H9 (cell line): ENCODE results near the gene ABCB6. TPM values are rescaled to one million over a fixed set of nuclear protein-coding genes. Genes with fewer than 3 reads are reported as not detected.

Experiments
- DNase-seq: peaks from one replicate; pipeline ENCODE4 v3.0.0-alpha.2; 2017
- H2AFZ ChIP-seq: one replicate; pipeline ENCODE4 v1.6.1; 2013; ENCODE audit warnings: mild to moderate bottlenecking, low read length, control low read depth, moderate library complexity
- H2AK5ac ChIP-seq: 2 replicates; pipeline ENCODE4 v1.6.1; 2013; ENCODE audit warnings: low read length, control low read depth, mixed read lengths; ENCODE audit not compliant: insufficient read length
- H2BK120ac ChIP-seq: one replicate; pipeline ENCODE4 v1.6.1; 2013; ENCODE audit warnings: low read depth, mild to moderate bottlenecking, low read length, control low read depth, inconsistent platforms; ENCODE audit not compliant: poor library complexity, severe bottlenecking
- H2BK12ac ChIP-seq: 2 replicates; pipeline ENCODE4 v1.6.1; 2013; ENCODE audit warnings: low read length, control low read depth, mixed read lengths, low read depth; ENCODE audit not compliant: insufficient read length
- H2BK15ac ChIP-seq: 2 replicates; pipeline ENCODE4 v1.6.1; 2013; ENCODE audit warnings: low read depth, low read length, control low read depth
- H2BK20ac ChIP-seq: one replicate; pipeline ENCODE4 v1.6.1; 2013; ENCODE audit warnings: low read depth, mild to moderate bottlenecking, low read length, control low read depth, inconsistent platforms; ENCODE audit not compliant: poor library complexity, severe bottlenecking
- H2BK5ac ChIP-seq: 2 replicates; pipeline ENCODE4 v1.6.1; 2013; ENCODE audit warnings: low read length, control low read depth, mixed read lengths; ENCODE audit not compliant: insufficient read length
- H3K14ac ChIP-seq: 2 replicates; pipeline ENCODE4 v1.6.1; 2013; ENCODE audit warnings: low read length, control low read depth; ENCODE audit not compliant: insufficient read depth
- H3K18ac ChIP-seq: 2 replicates; pipeline ENCODE4 v1.6.1; 2013; ENCODE audit warnings: low read depth, mild to moderate bottlenecking, mixed read lengths, low read length, control low read depth; ENCODE audit not compliant: insufficient read length
- H3K23ac ChIP-seq: 2 replicates; pipeline ENCODE4 v1.6.1; 2013; ENCODE audit warnings: low read length, control low read depth, mixed read lengths, low read depth; ENCODE audit not compliant: insufficient read length
- H3K23me2 ChIP-seq: 2 replicates; pipeline ENCODE4 v1.6.1; 2013; ENCODE audit warnings: low read depth, mild to moderate bottlenecking, mixed read lengths, low read length, control low read depth; ENCODE audit not compliant: insufficient read length, poor library complexity, severe bottlenecking
- H3K27ac ChIP-seq: 2 replicates; pipeline ENCODE4 v1.5.1; 2013; ENCODE audit warnings: low read length, control low read depth, mixed read lengths, low read depth; ENCODE audit not compliant: insufficient read length
- H3K27me3 ChIP-seq: 2 replicates; pipeline ENCODE4 v1.6.1; 2013; ENCODE audit warnings: low read length, control low read depth, inconsistent platforms; ENCODE audit not compliant: insufficient read depth
- H3K4ac ChIP-seq: 2 replicates; pipeline ENCODE4 v1.6.1; 2013; ENCODE audit warnings: low read depth, mild to moderate bottlenecking, control low read depth, inconsistent platforms, low read length, moderate library complexity
- H3K4me1 ChIP-seq: 2 replicates; pipeline ENCODE4 v1.6.1; 2013; ENCODE audit warnings: low read length, control low read depth, inconsistent platforms; ENCODE audit not compliant: insufficient read depth
- H3K4me2 ChIP-seq: 2 replicates; pipeline ENCODE4 v1.6.1; 2013; ENCODE audit warnings: low read length, control low read depth, mixed read lengths; ENCODE audit not compliant: insufficient read length, insufficient read depth
- H3K56ac ChIP-seq: 2 replicates; pipeline ENCODE4 v1.6.1; 2013; ENCODE audit warnings: low read depth, mild to moderate bottlenecking, mixed read lengths, low read length, control low read depth; ENCODE audit not compliant: insufficient read length
- H3K79me1 ChIP-seq: 2 replicates; pipeline ENCODE4 v1.6.1; 2013; ENCODE audit warnings: low read depth, mild to moderate bottlenecking, moderate library complexity, low read length, control low read depth, inconsistent platforms; ENCODE audit not compliant: insufficient read depth, poor library complexity, severe bottlenecking
- H3K79me2 ChIP-seq: 2 replicates; pipeline ENCODE4 v1.6.1; 2013; ENCODE audit warnings: low read length, control low read depth, inconsistent platforms; ENCODE audit not compliant: insufficient read depth
- H3K9ac ChIP-seq: 2 replicates; pipeline ENCODE4 v1.6.1; 2013; ENCODE audit warnings: low read length, control low read depth, mixed read lengths; ENCODE audit not compliant: insufficient read length; ENCODE audit errors: extremely low read depth
- H3K9me3 ChIP-seq: one replicate; pipeline ENCODE4 v1.6.1; 2013; ENCODE audit warnings: low read depth, low read length, inconsistent platforms; ENCODE audit not compliant: control insufficient read depth
- H3T11ph ChIP-seq: one replicate; pipeline ENCODE4 v1.6.1; 2013; ENCODE audit warnings: mild to moderate bottlenecking, low read length, control low read depth, inconsistent platforms
- H4K20me1 ChIP-seq: one replicate; pipeline ENCODE4 v1.6.1; 2013; ENCODE audit not compliant: control insufficient read depth, insufficient read length, insufficient read depth
- H4K5ac ChIP-seq: 2 replicates; pipeline ENCODE4 v1.6.1; 2013; ENCODE audit warnings: low read depth, mild to moderate bottlenecking, mixed read lengths, low read length, control low read depth; ENCODE audit not compliant: insufficient read length
- H4K8ac ChIP-seq: replicated peaks from 2 replicates; pipeline ENCODE4 v1.6.1; 2013; ENCODE audit warnings: low read length, control low read depth, mixed read lengths, low read depth; ENCODE audit not compliant: insufficient read length
- H4K91ac ChIP-seq: 2 replicates; pipeline ENCODE4 v1.6.1; 2013; ENCODE audit warnings: low read depth, mild to moderate bottlenecking, moderate library complexity, mixed read lengths, low read length, control low read depth; ENCODE audit not compliant: insufficient read length
- H3K27ac Mint-ChIP-seq, 3 experiments: 2 replicates in 2 of 3; 3 replicates in 1 of 3; pipeline ENCODE4 v1.8.0; 2020 to 2021; ENCODE audit warnings: mixed read lengths in 3 of 3, mild to moderate bottlenecking in 1 of 3, moderate library complexity in 1 of 3
- H3K27me3 Mint-ChIP-seq: 2 replicates; pipeline ENCODE4 v1.8.0; 2021; ENCODE audit warnings: low read depth, mild to moderate bottlenecking, moderate library complexity, mixed read lengths
- H3K36me3 Mint-ChIP-seq, 3 experiments: 2 replicates in 2 of 3; 3 replicates in 1 of 3; pipeline ENCODE4 v1.8.0; 2020 to 2021; ENCODE audit warnings: low read depth in 3 of 3, mixed read lengths in 3 of 3; ENCODE audit not compliant: insufficient read depth in 1 of 3
- H3K4me1 Mint-ChIP-seq, 2 experiments: 2 replicates each; pipeline ENCODE4 v1.8.0; 2020; ENCODE audit warnings: mixed read lengths in 2 of 2
- H3K4me3 Mint-ChIP-seq, 2 experiments: 2 replicates in 1 of 2; 3 replicates in 1 of 2; pipeline ENCODE4 v1.8.0; 2020 to 2021; ENCODE audit warnings: mild to moderate bottlenecking in 2 of 2, mixed read lengths in 2 of 2, moderate library complexity in 1 of 2
- H3K9me3 Mint-ChIP-seq, 2 experiments: 2 replicates in 1 of 2; 3 replicates in 1 of 2; pipeline ENCODE4 v1.8.0; 2020; ENCODE audit warnings: mild to moderate bottlenecking in 2 of 2, mixed read lengths in 2 of 2, moderate library complexity in 1 of 2
- CTCF ChIP-seq: fragments of 200-600 bp; sonication (generic); conservative IDR thresholded peaks from 3 replicates; pipeline ENCODE4 v1.8.0; 2021; ENCODE audit warnings: antibody characterized with exemption, mild to moderate bottlenecking
- WGBS: extraction: QIAGEN DNeasy Blood & Tissue Kit; methylation state at CpG from one replicate; pipeline ENCODE4 v1.1.7; 2013; ENCODE audit warnings: missing lambda C conversion rate, low lambda C conversion rate, mixed read lengths; ENCODE audit not compliant: insufficient read length; ENCODE audit errors: extremely low coverage; 5-methylcytosine and 5-hydroxymethylcytosine counted together
- total RNA-seq: library from RNA; stranded (reverse); gene quantifications from 2 replicates; pipeline ENCODE4 v1.2.1, GENCODE V29; 2021

The ABCB6 gene
- total RNA-seq, 1 experiment from 2014 or later: 46.4 TPM

DNA sequence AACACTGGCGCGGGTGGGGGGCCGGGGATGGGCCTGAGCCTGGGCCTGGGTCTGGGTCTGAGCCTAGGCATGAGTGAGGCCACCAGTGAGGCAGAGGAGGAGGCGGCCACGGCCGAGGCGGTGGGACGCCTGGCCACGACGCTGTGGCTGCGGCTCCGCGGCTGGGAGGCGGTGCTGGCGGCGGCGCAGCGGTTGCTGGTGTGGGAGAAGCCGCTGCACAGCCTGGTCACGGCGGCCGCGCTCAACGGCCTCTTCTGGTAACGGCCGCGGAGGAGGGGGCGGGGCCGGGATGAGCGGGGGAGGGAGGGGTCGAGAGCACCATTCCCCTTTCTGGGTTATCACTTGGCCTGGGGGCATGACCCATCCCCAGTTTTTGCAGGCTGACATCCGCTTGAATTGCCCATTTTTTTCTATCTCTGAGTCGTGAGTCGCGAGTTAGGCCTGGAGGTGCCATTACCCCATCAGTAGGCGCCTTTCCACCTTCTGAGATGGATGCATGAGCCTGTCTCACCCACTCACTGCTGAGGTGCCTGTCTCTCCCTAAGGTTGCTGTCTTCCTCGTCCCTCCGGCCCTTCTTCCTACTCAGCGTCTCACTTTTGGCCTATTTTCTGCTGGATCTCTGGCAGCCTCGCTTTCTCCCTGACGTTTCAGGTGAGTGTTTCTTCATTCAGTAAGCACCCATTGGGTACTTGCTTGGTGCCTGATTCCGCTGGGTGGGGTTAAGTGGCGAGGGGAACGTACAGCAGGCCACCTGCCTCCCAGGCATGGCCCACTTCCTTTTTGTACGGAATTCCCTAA is 40.2 kb downstream of the ABCB6 start:
- Mint-ChIP-seq H3K4me3 (peak overlapping the region; percentile 83 to 90), H3K27me3 (no peaks in the 10 kb centered on the region; the same call in 1 of the 2 replicates), H3K4me1 (peaks cover 13 to 22% of the 10 kb centered on the region in 2 experiments), H3K27ac (peak overlapping the region in 1 of 3 experiments; percentile 91; a peak in 1 of 7 replicates), H3K36me3 (peaks cover 18 to 52% (median 41%) of the 10 kb centered on the region in 3 experiments), H3K9me3 (no peaks in the 10 kb centered on the region; a peak in 2 of 5 replicates)
- Histone ChIP-seq H4K91ac (no peak overlapping the region), H3K27me3 (no peaks in the 10 kb centered on the region), H2AK5ac (no peak overlapping the region), H3K9me3 (no peaks in the 10 kb centered on the region), H4K5ac (no peak overlapping the region), H3K27ac (no peak overlapping the region), H3K79me2 (no peaks in the 10 kb centered on the region), H3K14ac (no peak overlapping the region), H2BK120ac (no peak overlapping the region), H3K9ac (peak overlapping the region; percentile 60), H3T11ph (no peak overlapping the region), H3K23me2 (peaks cover 18% of the 10 kb centered on the region), H3K23ac (no peak overlapping the region), H3K4ac (no peak overlapping the region), H3K56ac (no peak overlapping the region), H2AFZ (no peak overlapping the region), H4K8ac (no peak overlapping the region), H3K79me1 (peaks cover 3% of the 10 kb centered on the region), H3K4me2 (peak overlapping the region; percentile 99), H4K20me1 (no peaks in the 10 kb centered on the region), H3K4me1 (0 out of 2 replicates have a peak, but pooled peaks cover 3% of the 10 kb centered on the region), H2BK5ac (no peak overlapping the region), H2BK12ac (no peak overlapping the region), H3K18ac (no peak overlapping the region), H2BK20ac (no peak overlapping the region), H2BK15ac (no peak overlapping the region)
- WGBS: no CpG with 5 or more reads among the region's 45 CpGs
- DNase-seq: no peak
- no peak; the same call in 2 of the 3 replicates for TF ChIP-seq CTCF
